Measurements from ENCODE around the gene CD320. TPM values are rescaled to one million over a fixed set of nuclear protein-coding genes. Genes with fewer than 3 reads are reported as not detected.

Gene CD320
- total RNA-seq, 4 donors from 2014 or later, result 12.7 to 26.4 (median 18.2) TPM

DNA sequence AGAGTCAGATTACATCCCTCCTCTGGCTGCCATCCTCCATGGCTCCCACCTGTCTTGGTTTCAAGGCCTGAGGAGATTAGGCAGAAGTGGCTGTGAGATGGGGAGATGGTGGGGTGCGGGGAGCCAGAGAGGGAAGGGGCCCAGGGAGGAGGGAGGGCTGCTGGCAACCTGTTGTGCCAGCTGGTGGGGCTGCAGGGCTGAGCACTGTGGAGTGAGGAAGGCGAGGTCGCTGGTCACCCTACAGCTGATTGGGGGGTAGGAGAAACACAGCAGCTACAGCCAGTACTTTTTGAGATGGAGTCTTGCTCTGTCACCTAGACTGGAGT lies 48.3 kb downstream of the CD320 start:
- Histone ChIP-seq H3K4me1 (no peaks in the 10 kb centered on the region), H3K4me3 (no peak overlapping the region), H3K27ac (no peak overlapping the region), H3K36me3 (peaks cover 0 to 12% (median 0%) of the 10 kb centered on the region in 3 donors), H3K9me3 (no peaks in the 10 kb centered on the region), H3K27me3 (no peaks in the 10 kb centered on the region)
- TF ChIP-seq POLR2A (IDR thresholded peaks at IDR 0.05), result no peak
- no peak for TF ChIP-seq CTCF (IDR thresholded peaks at IDR 0.05)
- no peak for DNase-seq

DNA sequence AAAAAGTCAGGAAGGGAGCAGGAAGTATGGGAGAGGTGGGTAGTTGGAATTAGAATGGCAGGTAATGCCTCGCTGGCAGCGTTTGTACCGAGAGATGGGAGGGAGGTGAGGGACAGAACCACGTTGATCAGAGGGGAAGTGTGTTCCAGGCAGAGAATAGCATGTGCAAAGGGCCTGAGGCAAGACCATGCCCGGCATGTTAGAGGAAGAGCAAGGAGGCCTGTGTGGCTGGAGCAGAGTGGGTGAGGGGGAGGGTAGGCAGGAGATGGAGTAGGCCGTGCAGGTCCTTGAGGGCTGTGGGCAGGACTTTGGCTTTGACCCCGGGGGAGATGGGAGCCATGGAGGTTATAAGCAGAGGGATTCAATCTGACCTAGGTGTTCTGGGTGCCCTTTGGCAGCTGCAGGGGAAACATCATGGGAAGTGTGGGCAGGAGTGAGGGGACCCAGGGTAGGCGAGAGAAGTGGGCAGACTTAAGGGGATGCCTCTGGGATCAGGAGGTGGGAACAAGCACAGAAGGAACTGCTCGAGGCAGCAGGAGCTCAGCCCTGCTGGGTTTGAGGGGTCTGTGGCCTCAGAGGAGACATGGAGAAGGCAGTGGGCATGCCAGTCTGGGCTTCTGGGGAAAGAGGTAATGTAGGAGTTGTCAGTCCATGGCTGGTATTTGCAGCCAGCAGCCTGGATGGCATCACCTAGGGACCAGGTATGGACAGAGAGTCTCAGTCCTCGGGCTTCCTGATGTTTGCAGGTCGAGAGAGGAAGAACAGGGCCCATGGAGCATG lies 48.8 kb downstream of the CD320 start:
- Histone ChIP-seq H3K36me3 (peaks cover 0 to 12% (median 0%) of the 10 kb centered on the region in 3 donors), H3K4me3 (no peak overlapping the region), H3K27ac (no peak overlapping the region), H3K9me3 (no peaks in the 10 kb centered on the region), H3K4me1 (no peaks in the 10 kb centered on the region), H3K27me3 (no peaks in the 10 kb centered on the region)
- no peak for DNase-seq
- TF ChIP-seq POLR2A (IDR thresholded peaks at IDR 0.05) (no peak), CTCF (IDR thresholded peaks at IDR 0.05) (no peak)

DNA sequence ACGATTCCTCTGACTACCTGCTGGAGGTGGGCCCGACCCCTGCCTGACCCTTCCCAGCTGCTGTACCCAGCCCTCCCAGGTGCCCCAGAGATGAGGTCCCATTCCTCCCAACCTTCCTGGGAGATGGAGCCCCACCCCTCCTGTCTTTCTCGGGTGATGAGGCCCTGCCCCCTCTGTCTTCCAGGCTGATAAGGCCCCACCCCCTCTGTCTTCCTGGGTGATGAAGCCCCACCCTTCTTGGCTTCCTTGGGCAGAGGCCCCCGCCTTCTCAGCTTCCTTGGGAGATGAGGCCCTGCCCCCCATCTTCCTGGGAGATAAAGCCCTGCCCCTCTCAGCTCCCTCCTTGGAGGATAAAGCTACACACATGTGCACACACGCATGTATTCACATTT lies 51.1 kb downstream of the CD320 start:
- DNase-seq, result no peak
- Histone ChIP-seq H3K4me1 (no peaks in the 10 kb centered on the region), H3K36me3 (peaks cover 0 to 12% (median 0%) of the 10 kb centered on the region in 3 donors), H3K27me3 (no peaks in the 10 kb centered on the region), H3K27ac (no peak overlapping the region), H3K9me3 (no peaks in the 10 kb centered on the region), H3K4me3 (no peak overlapping the region)
- no peak for TF ChIP-seq CTCF (IDR thresholded peaks at IDR 0.05)

GRCh38 chr19:8256276-8257051 lies 51.7 kb downstream of the CD320 start:
- H3K36me3 ChIP-seq, result peaks cover 0 to 12% (median 0%) of the 10 kb centered on the region in 3 donors
- H3K4me1 ChIP-seq, result no peaks in the 10 kb centered on the region
- H3K4me3 ChIP-seq, result no peak overlapping the region
- DNase-seq, result no peak
- no peak overlapping the region for H3K27ac ChIP-seq
- no peaks in the 10 kb centered on the region for H3K27me3 ChIP-seq
- H3K9me3 ChIP-seq, result no peaks in the 10 kb centered on the region
- no peak for TF ChIP-seq POLR2A (IDR thresholded peaks at IDR 0.05)
- TF ChIP-seq CTCF (IDR thresholded peaks at IDR 0.05), result no peak

DNA sequence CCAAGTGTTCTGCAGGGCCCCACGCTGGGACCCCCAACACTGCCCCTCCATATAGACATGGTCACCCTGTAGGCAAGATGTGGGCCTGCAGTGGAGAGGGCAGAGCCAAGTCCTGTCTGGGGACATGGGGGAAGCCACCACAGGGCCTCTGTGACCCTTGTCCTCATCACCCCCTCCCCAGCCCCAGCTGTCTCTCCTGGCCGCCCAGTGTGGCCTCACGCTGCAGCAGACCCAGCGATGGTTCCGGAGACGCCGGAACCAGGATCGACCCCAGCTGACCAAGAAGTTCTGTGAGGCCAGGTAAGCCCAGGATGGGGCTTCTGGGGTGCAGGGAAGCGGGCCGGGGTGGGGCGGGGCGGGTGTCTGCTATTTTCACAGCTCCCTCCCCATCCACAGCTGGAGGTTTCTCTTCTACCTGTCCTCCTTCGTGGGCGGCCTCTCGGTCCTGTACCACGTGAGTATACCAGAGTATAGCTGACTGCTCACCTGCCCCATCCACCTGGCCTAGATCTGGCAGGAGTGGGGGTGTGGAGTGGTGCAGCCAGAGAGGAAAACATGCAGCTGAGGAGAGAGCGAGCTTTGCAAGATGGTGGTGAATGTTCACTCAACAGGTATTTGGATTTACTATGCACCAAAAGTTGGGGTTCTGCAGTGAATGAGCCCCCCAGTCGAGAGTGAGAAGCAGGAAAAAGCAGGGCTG lies 52.6 kb downstream of the CD320 start:
- peaks cover 0 to 12% (median 0%) of the 10 kb centered on the region in 3 donors for H3K36me3 ChIP-seq
- no peaks in the 10 kb centered on the region for H3K4me1 ChIP-seq
- H3K9me3 ChIP-seq, result no peaks in the 10 kb centered on the region
- H3K4me3 ChIP-seq, result no peak overlapping the region
- no peaks in the 10 kb centered on the region for H3K27me3 ChIP-seq
- DNase-seq, result no peak
- TF ChIP-seq CTCF (IDR thresholded peaks at IDR 0.05), result no peak
- TF ChIP-seq POLR2A (IDR thresholded peaks at IDR 0.05), result no peak
- H3K27ac ChIP-seq, result no peak overlapping the region
